ENCODE results near the gene NSA2.

DNA sequence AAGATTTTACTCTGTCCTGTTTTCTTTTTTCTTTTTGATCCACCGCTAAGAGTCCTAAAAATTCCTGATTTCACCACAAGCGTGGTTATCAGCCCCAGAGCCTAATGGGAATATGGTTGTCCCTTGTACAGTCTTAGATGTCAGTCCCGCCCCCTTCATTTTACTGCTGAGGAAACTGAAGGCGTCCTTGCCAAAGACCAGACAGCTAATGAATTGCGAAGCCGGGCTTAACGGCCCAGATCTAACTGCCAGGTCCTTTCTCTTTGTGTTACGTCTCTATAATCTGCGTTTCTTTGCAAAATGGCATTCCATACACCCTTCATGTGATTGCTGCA, 497 bp downstream of the NSA2 start:
- TF ChIP-seq CTCF (IDR thresholded peaks at IDR 0.05; ENCODE audit: borderline replicate concordance, extremely low read depth, low read length, poor library complexity, severe bottlenecking) = no peak
- no peak for TF ChIP-seq EZH2 (IDR thresholded peaks at IDR 0.05; ENCODE audit: borderline replicate concordance, low read depth, low read length, severe bottlenecking)
